Stomach (tissue), 9 donors: Measurements from ENCODE around the gene C11orf54. TPM values are rescaled to one million over a fixed set of nuclear protein-coding genes. Genes with fewer than 3 reads are reported as not detected.
A peak's percentile ranks its signal among the peaks of the same experiment; 100 is the strongest.

Experiments used
- DNase-seq, 2 donors: peaks; one replicate each; pipeline versions ENCODE4 v3.0.0 to v3.0.0-alpha.2; 2013 to 2019
- H3K27ac ChIP-seq, 5 donors: fragments of 200-600 bp in 4 of 5; sonication (generic) in 4 of 5; one replicate each; pipeline ENCODE4 v1.5.1; 2013 to 2019; ENCODE audit warnings: mild to moderate bottlenecking in 1 of 5, moderate library complexity in 1 of 5
- H3K27me3 ChIP-seq, 3 donors: fragments of 200-600 bp; sonication (generic); one replicate each; pipeline ENCODE4 v1.5.1; 2017 to 2019; ENCODE audit warnings: mixed run types in 1 of 3
- H3K36me3 ChIP-seq, 4 donors: fragments of 200-600 bp; sonication (generic); 1 replicate in 3 of 4; 2 replicates in 1 of 4; pipeline ENCODE4 v1.5.1; 2016 to 2019
- H3K4me1 ChIP-seq, 4 donors: fragments of 200-600 bp; sonication (generic); one replicate each; pipeline ENCODE4 v1.5.1; 2016 to 2019
- H3K4me3 ChIP-seq, 4 donors: fragments of 200-600 bp; sonication (generic) in 3 of 4; one replicate each; pipeline ENCODE4 v1.5.1; 2016 to 2019; ENCODE audit warnings: mild to moderate bottlenecking in 1 of 4
- H3K9me3 ChIP-seq, 4 donors: fragments of 200-600 bp; sonication (generic); one replicate each; pipeline ENCODE4 v1.5.1; 2016 to 2019
- CTCF ChIP-seq, 7 experiments: fragments of 450-650 bp in 4 of 7; fragments of 200-600 bp in 3 of 7; sonication (generic) in 3 of 7; IDR thresholded peaks; one replicate each; pipeline ENCODE4 v1.5.1; 2016 to 2019; ENCODE audit warnings: antibody characterized with exemption in 7 of 7, control low read depth in 2 of 7, mild to moderate bottlenecking in 1 of 7
- EP300 ChIP-seq: sonication (generic); formaldehyde crosslinking; IDR thresholded peaks from one replicate; pipeline ENCODE4 v1.6.1; 2017; ENCODE audit warnings: antibody characterized with exemption
- POLR2A ChIP-seq, 4 donors: fragments of 450-650 bp; IDR thresholded peaks; one replicate each; pipeline ENCODE4 v1.6.1; 2016; ENCODE audit warnings: antibody characterized with exemption in 4 of 4, control low read depth in 2 of 4, mild to moderate bottlenecking in 1 of 4, moderate library complexity in 1 of 4
- POLR2AphosphoS5 ChIP-seq, 3 donors: sonication (generic); formaldehyde crosslinking; IDR thresholded peaks; one replicate each; pipeline ENCODE4 v1.6.1; 2016; ENCODE audit warnings: antibody characterized with exemption in 3 of 3
- WGBS, 5 donors: extraction: QIAGEN DNeasy Blood & Tissue Kit in 3 of 5; methylation state at CpG; one replicate each; pipeline versions ENCODE4 v1.1.5 to v1.1.7; 2013 to 2018; 5-methylcytosine and 5-hydroxymethylcytosine counted together
- intact Hi-C: fragments of 100-400 bp; cut with DNase I; formaldehyde crosslinking; loops from one replicate; pipeline ENCODE4 v1.15.1; 2023; ENCODE audit warnings: low total_unique reads
- polyA plus RNA-seq, 3 donors: library from polyadenylated mRNA; stranded (reverse); fragments of 200-250 nt; gene quantifications; one replicate each; pipeline ENCODE4 v1.2.3, GENCODE V29; 2013
- total RNA-seq, 5 donors: library from RNA; depleted of rRNA; stranded (reverse); fragments of >200 nt; gene quantifications; one replicate each; pipeline versions ENCODE4 v1.1.0 to v1.2.3, GENCODE V29; 2014 to 2016
- donor health status: healthy with polysubstance abuse.
- donor health status: Bipolar disorder and iron deficiency.
- donor health status: healthy.

The C11orf54 gene
- total and polyA plus RNA-seq, 8 donors = 11.5 to 236 (median 27.8) TPM

- Histone ChIP-seq H3K4me3 (no peak overlapping the region), H3K27me3 (no peaks in the 10 kb centered on the region), H3K4me1 (peaks cover 29 to 45% (median 37%) of the 10 kb centered on the region in 4 donors), H3K9me3 (no peaks in the 10 kb centered on the region), H3K27ac (peak overlapping the region in 1 of 5 donors; percentile 95), H3K36me3 (peaks cover 0 to 39% (median 20%) of the 10 kb centered on the region in 4 donors)
- DNase-seq = no peak
- TF ChIP-seq POLR2A (IDR thresholded peaks at IDR 0.05) (no peak), CTCF (IDR thresholded peaks at IDR 0.05) (no peak), EP300 (no peak), POLR2AphosphoS5 (IDR thresholded peaks at IDR 0.05) (no peak)
- intact Hi-C loops = no loop called here
- WGBS, 5 donors = 70 to 89% (median 71%) methylated on average over 1 of the region's 1 CpG
Measured at GRCh38 chr11:93747122-93747521, 5.7 kb downstream of the C11orf54 start.

- DNase-seq = no peak
- H3K36me3 ChIP-seq = peaks cover 11 to 66% (median 42%) of the 10 kb centered on the region in 4 donors
- H3K27ac ChIP-seq = no peak overlapping the region
- WGBS, 5 donors = 60 to 76% (median 69%) methylated on average over 1 of the region's 1 CpG
- H3K4me1 ChIP-seq = peaks cover 2 to 6% (median 3%) of the 10 kb centered on the region in 4 donors
- no peaks in the 10 kb centered on the region for H3K9me3 ChIP-seq
- no peak for TF ChIP-seq CTCF (IDR thresholded peaks at IDR 0.05)
- no peak for TF ChIP-seq EP300
- TF ChIP-seq POLR2AphosphoS5 (IDR thresholded peaks at IDR 0.05) = no peak
- TF ChIP-seq POLR2A (IDR thresholded peaks at IDR 0.05) = no peak
- H3K27me3 ChIP-seq = no peaks in the 10 kb centered on the region
- no peak overlapping the region for H3K4me3 ChIP-seq
- intact Hi-C loops = no loop called here
Measured at GRCh38 chr11:93751001-93751400, 9.5 kb downstream of the C11orf54 start.

DNA sequence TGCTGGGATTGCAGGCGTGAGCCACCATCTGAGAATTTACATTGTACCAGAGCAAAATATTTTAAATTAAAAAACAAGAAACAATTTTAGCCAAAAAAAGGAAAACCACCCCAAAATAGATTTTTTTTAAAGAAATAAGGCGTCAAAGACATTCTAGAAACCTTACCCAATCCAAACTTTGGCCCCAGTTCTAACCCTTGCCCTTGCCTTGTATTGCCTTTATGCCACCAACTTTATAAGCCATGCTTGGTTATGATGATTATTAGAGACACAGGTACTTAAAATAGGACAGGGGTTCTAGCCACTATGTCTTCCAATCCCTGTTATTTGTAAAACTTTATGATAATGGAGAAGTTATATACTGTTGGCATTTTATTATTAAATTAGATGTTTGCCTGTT is 11.8 kb downstream of the C11orf54 start:
- Histone ChIP-seq H3K27me3 (no peaks in the 10 kb centered on the region), H3K4me1 (no peaks in the 10 kb centered on the region), H3K27ac (no peak overlapping the region), H3K36me3 (peaks cover 27 to 86% (median 65%) of the 10 kb centered on the region in 4 donors), H3K9me3 (no peaks in the 10 kb centered on the region), H3K4me3 (no peak overlapping the region)
- intact Hi-C loops = no loop called here
- WGBS, 5 donors = 94 to 97% (median 96%) methylated on average over 2 of the region's 2 CpGs
- DNase-seq = no peak
- TF ChIP-seq EP300 (no peak), POLR2A (IDR thresholded peaks at IDR 0.05) (no peak), POLR2AphosphoS5 (IDR thresholded peaks at IDR 0.05) (no peak), CTCF (IDR thresholded peaks at IDR 0.05) (no peak)

DNA sequence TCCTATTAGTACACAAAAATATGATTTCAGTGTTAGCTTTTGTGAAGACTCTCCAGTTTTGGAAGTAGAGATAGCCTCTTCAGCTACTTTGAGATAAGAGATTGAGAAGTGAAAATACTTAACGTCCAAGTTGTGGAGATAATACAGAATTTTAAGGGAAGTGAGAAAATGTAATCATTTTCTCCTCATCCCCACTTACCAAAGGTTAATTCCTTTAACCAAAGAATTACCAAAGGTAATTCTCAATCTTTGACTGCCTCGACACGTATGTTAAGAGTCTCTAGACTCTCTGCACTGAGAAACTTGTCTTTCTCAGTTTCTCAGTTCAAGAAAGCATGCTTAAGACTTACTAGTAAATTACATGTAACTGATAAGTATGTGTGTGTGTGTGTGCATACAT is 15.3 kb downstream of the C11orf54 start:
- no peak for TF ChIP-seq CTCF (IDR thresholded peaks at IDR 0.05)
- no peak for TF ChIP-seq POLR2AphosphoS5 (IDR thresholded peaks at IDR 0.05)
- no peak for TF ChIP-seq EP300
- no peak for TF ChIP-seq POLR2A (IDR thresholded peaks at IDR 0.05)
- H3K27me3 ChIP-seq = no peaks in the 10 kb centered on the region
- H3K9me3 ChIP-seq = no peaks in the 10 kb centered on the region
- no peak for DNase-seq
- 76 to 82% (median 79%) methylated on average over 3 of the region's 3 CpGs for WGBS, 5 donors
- intact Hi-C loops = no loop called here
- H3K4me1 ChIP-seq = no peaks in the 10 kb centered on the region
- H3K4me3 ChIP-seq = no peak overlapping the region
- H3K36me3 ChIP-seq = peaks cover 50 to 98% (median 94%) of the 10 kb centered on the region in 4 donors
- H3K27ac ChIP-seq = no peak overlapping the region
